ENCODE results near the gene GOLGA8A.

- TF ChIP-seq CTCF (IDR thresholded peaks at IDR 0.05) (no peak), POLR2A (IDR thresholded peaks at IDR 0.05) (no peak)
These were observed 2.3 kb upstream of the GOLGA8A start for GRCh38 chr15:34439878-34440277.
